ENCODE data around the gene PRKAR2B. TPM values are rescaled to one million over a fixed set of nuclear protein-coding genes. Genes with fewer than 3 reads are reported as not detected.

The PRKAR2B gene
- total and polyA plus RNA-seq, 2 of the 4 experiments (the other 2 are of a cell fraction) = 3.0 to 3.1 TPM

DNA sequence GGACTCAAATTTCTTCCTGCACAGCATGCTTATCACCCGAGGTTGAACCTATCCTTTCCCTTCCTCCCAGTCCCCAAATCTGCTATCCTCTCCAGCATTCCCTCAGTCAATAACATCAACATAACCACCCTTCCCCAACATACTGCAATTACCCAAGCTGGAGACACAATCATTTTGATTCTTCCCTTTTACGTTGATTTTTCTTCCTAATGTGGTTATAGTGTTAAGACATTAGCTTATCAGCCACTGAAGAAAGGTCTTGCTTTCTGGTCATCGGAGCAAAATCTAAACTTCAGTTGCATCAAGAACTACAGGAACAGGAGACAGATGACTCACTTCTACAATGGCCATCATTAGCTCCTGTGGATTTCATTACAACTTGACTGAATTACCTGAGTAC, 120.8 kb downstream of the PRKAR2B start:
- Histone ChIP-seq H3K4me1 (ENCODE audit: control insufficient read depth, insufficient read depth, low read length) (no peaks in the 10 kb centered on the region), H2BK120ac (ENCODE audit: low read depth, low read length) (no peak overlapping the region), H3K36me3 (ENCODE audit: control insufficient read depth, insufficient read depth, low read length) (no peaks in the 10 kb centered on the region), H4K5ac (ENCODE audit: low read depth, low read length) (no peak overlapping the region), H3K23ac (ENCODE audit: low read depth, low read length) (no peak overlapping the region), H2BK15ac (ENCODE audit: low read depth, low read length) (0 out of 3 replicates have a peak overlapping the region, but pooled peaks have one; percentile 4), H2AK5ac (ENCODE audit: low read depth, low read length) (peak overlapping the region; percentile 23; the same call in 1 of the 2 replicates), H3K18ac (ENCODE audit: low read depth, low read length) (no peak overlapping the region), H3K4ac (ENCODE audit: low read depth, low read length) (no peak overlapping the region), H3K79me1 (ENCODE audit: low read depth in 1 of 2, low read length in 2 of 2) (peaks cover 0 to 8% of the 10 kb centered on the region in 2 experiments; a peak in 1 of 4 replicates), H3K27me3 (ENCODE audit: control insufficient read depth, insufficient read depth, low read length) (no peaks in the 10 kb centered on the region), H2AFZ (replicated peaks; ENCODE audit: low read length, poor library complexity) (no peak overlapping the region), H3K14ac (replicated peaks; ENCODE audit: low read depth, low read length) (no peak overlapping the region), H3K4me3 (ENCODE audit: insufficient read depth, low read depth, low read length) (no peak overlapping the region), H2AK9ac (replicated peaks; ENCODE audit: low read depth, low read length, poor library complexity) (no peak overlapping the region), H3K4me2 (ENCODE audit: low read depth, low read length) (no peak overlapping the region), H4K20me1 (ENCODE audit: insufficient read depth, low read length) (peaks cover 7% of the 10 kb centered on the region), H3K9me1 (ENCODE audit: insufficient read depth, low read length) (no peaks in the 10 kb centered on the region), H2BK20ac (ENCODE audit: low read depth, low read length) (peak overlapping the region; percentile 17; the same call in 1 of the 2 replicates), H3K9ac (ENCODE audit: low read depth, low read length) (no peak overlapping the region), H3K27ac (ENCODE audit: insufficient read depth, low read length) (no peak overlapping the region), H4K91ac (ENCODE audit: insufficient read depth, low read depth, low read length) (no peak overlapping the region), H3K56ac (ENCODE audit: extremely low read depth, insufficient read depth, low read length) (no peak overlapping the region), H2BK5ac (ENCODE audit: low read depth, low read length, poor library complexity, severe bottlenecking) (peak overlapping the region; percentile 34), H3K9me3 (ENCODE audit: control insufficient read depth, insufficient read depth, low read length) (no peaks in the 10 kb centered on the region), H4K8ac (ENCODE audit: low read depth in 2 of 2, low read length in 2 of 2) (no peak overlapping the region)
- DNase-seq = no peak
- intact Hi-C loops (cut with micrococcal nuclease) = loop anchor here (5.0 kb wide), 1 partner anchor 373 kb away; no protein-coding TSS in a partner anchor
- ChIA-PET POLR2A (ENCODE audit: unreplicated experiment) (no interaction called here), CTCF (interaction anchor here (0.5 kb wide), 1 partner anchor 745 kb away, joined by 4 read pairs; no protein-coding TSS in a partner anchor)
- no peak for ATAC-seq (ENCODE audit: low read depth)
- BruUV-seq (replicated peaks) = no TSS peak
- in situ Hi-C loops (cut with MboI; ENCODE audit: low sequenced_read_pairs) = no loop called here
- dilution Hi-C loops (cut with HindIII; ENCODE audit: low sequenced_read_pairs, unreplicated experiment) = no loop called here
- TF ChIP-seq, protein P1, sequence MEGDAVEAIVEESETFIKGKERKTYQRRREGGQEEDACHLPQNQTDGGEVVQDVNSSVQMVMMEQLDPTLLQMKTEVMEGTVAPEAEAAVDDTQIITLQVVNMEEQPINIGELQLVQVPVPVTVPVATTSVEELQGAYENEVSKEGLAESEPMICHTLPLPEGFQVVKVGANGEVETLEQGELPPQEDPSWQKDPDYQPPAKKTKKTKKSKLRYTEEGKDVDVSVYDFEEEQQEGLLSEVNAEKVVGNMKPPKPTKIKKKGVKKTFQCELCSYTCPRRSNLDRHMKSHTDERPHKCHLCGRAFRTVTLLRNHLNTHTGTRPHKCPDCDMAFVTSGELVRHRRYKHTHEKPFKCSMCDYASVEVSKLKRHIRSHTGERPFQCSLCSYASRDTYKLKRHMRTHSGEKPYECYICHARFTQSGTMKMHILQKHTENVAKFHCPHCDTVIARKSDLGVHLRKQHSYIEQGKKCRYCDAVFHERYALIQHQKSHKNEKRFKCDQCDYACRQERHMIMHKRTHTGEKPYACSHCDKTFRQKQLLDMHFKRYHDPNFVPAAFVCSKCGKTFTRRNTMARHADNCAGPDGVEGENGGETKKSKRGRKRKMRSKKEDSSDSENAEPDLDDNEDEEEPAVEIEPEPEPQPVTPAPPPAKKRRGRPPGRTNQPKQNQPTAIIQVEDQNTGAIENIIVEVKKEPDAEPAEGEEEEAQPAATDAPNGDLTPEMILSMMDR (conservative IDR thresholded peaks at IDR 0.05; ENCODE audit: low read depth, low read length) = no peak
- TF ChIP-seq CHD1 (IDR thresholded peaks at IDR 0.05; ENCODE audit: low read depth, low read length) (no peak), MXI1 (IDR thresholded peaks at IDR 0.05; ENCODE audit: borderline replicate concordance, low read depth, low read length) (no peak), RCOR1 (IDR thresholded peaks at IDR 0.05; ENCODE audit: insufficient replicate concordance, low read length) (no peak), RFX5 (IDR thresholded peaks at IDR 0.05; ENCODE audit: low read depth, low read length) (no peak), NFE2L2 (IDR thresholded peaks at IDR 0.05; ENCODE audit: low read depth, low read length) (no peak), RAD21 (IDR thresholded peaks at IDR 0.05; ENCODE audit: low read length) (no peak), FOS (IDR thresholded peaks at IDR 0.05; ENCODE audit: low read depth, low read length) (no peak), SMC3 (IDR thresholded peaks at IDR 0.05; ENCODE audit: low read depth, low read length) (no peak)
- TF ChIP-seq, protein P2, sequence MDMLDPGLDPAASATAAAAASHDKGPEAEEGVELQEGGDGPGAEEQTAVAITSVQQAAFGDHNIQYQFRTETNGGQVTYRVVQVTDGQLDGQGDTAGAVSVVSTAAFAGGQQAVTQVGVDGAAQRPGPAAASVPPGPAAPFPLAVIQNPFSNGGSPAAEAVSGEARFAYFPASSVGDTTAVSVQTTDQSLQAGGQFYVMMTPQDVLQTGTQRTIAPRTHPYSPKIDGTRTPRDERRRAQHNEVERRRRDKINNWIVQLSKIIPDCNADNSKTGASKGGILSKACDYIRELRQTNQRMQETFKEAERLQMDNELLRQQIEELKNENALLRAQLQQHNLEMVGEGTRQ (IDR thresholded peaks at IDR 0.05; ENCODE audit: low read depth, low read length) = no peak
- WGBS, 2 experiments (ENCODE audit: extremely low coverage in 2 of 2, insufficient read length in 1 of 2) = no CpG with 5 or more reads among the region's 3 CpGs

All from IMR-90 (cell line).